DOHH2 (cell line): Measurements from ENCODE around the gene MAGEA11.
"Not testable (repeated sequence)": the region's sequence is repeated elsewhere in the genome, so short reads cannot be mapped to it uniquely, and the experiment has no call there.

ENCODE experiments used
- H3F3A ChIP-seq: fragments of 200-600 bp; sonication (generic), shearing (Covaris generic); 2 replicates; pipeline ENCODE4 v1.6.0; 2016; ENCODE audit warnings: antibody characterized with exemption, mild to moderate bottlenecking; ENCODE audit not compliant: control insufficient read depth, insufficient read depth
- H3K27ac ChIP-seq: fragments of 200-600 bp; sonication (generic); 2 replicates; pipeline ENCODE4 v1.5.1; 2014; ENCODE audit warnings: low read depth, mild to moderate bottlenecking, low read length, moderate library complexity
- H3K27me3 ChIP-seq: fragments of 200-600 bp; sonication (generic); 2 replicates; pipeline ENCODE4 v1.6.1; 2014; ENCODE audit warnings: mild to moderate bottlenecking, low read length, mixed read lengths; ENCODE audit not compliant: control insufficient read depth
- H3K36me3 ChIP-seq: fragments of 200-600 bp; sonication (generic); 2 replicates; pipeline ENCODE4 v1.6.1; 2014; ENCODE audit warnings: mild to moderate bottlenecking, low read length, moderate library complexity, mixed read lengths; ENCODE audit not compliant: control insufficient read depth
- H3K4me1 ChIP-seq: fragments of 200-600 bp; sonication (generic); 2 replicates; pipeline ENCODE4 v1.6.1; 2014; ENCODE audit warnings: mild to moderate bottlenecking, low read length, mixed read lengths; ENCODE audit not compliant: control insufficient read depth
- H3K4me2 ChIP-seq: fragments of 200-600 bp; sonication (generic); 2 replicates; pipeline ENCODE4 v1.6.0; 2014; ENCODE audit warnings: mild to moderate bottlenecking, low read length, moderate library complexity
- H3K4me3 ChIP-seq: fragments of 200-600 bp; sonication (generic); 2 replicates; pipeline ENCODE4 v1.5.1; 2014; ENCODE audit warnings: mild to moderate bottlenecking, low read length, mixed read lengths
- H3K79me2 ChIP-seq: fragments of 200-600 bp; sonication (generic); 2 replicates; pipeline ENCODE4 v1.6.1; 2014; ENCODE audit warnings: mild to moderate bottlenecking, low read length, mixed read lengths; ENCODE audit not compliant: control insufficient read depth
- H3K9me2 ChIP-seq: fragments of 200-600 bp; sonication (generic); replicated peaks from 2 replicates; pipeline ENCODE4 v1.6.1; 2014; ENCODE audit warnings: mild to moderate bottlenecking, low read length, mixed read lengths; ENCODE audit not compliant: control insufficient read depth
- H3K9me3 ChIP-seq: fragments of 200-600 bp; sonication (generic); 2 replicates; pipeline ENCODE4 v1.6.1; 2014; ENCODE audit warnings: antibody characterized with exemption, low read length, mixed read lengths; ENCODE audit not compliant: control insufficient read depth, insufficient read depth
- H4K20me1 ChIP-seq: fragments of 200-600 bp; sonication (generic); 2 replicates; pipeline ENCODE4 v1.6.0; 2014; ENCODE audit warnings: low read depth, mild to moderate bottlenecking, antibody characterized with exemption, low read length, moderate library complexity; ENCODE audit not compliant: control insufficient read depth, insufficient read depth
- CTCF ChIP-seq: fragments of 200-600 bp; sonication (generic); IDR thresholded peaks from one replicate; pipeline ENCODE4 v1.5.1; 2014; ENCODE audit warnings: antibody characterized with exemption, mild to moderate bottlenecking, low read depth, low read length; ENCODE audit not compliant: poor library complexity, severe bottlenecking
- EZH2phosphoT487 ChIP-seq: fragments of 200-600 bp; sonication (generic); IDR thresholded peaks from 2 replicates; pipeline ENCODE4 v1.6.1; 2017; ENCODE audit warnings: borderline replicate concordance, mild to moderate bottlenecking, antibody characterized with exemption, low read length, moderate library complexity, mixed read lengths

The MAGEA11 gene

DNA sequence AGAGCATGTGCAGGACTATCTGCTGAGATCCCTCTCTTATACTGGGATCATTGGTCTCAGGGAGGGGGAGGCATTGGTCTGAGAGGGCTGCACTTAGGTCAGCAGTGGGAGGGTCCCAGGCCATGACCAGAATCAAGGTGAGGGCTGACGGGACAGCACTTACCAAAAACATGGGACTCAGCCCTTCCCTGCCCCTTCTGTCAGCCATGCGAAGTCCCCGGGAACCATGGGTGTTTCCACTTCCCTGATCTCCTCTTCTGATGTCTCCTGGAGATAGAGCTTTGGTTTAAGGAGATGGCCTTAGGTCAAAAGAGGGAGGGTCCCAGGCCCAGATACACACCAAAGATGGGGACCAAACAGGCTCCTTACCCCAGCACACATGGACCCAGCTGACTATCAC lies 49.1 kb downstream of the MAGEA11 start:
- no peaks in the 10 kb centered on the region for H3F3A ChIP-seq
- no peaks in the 10 kb centered on the region for H3K27me3 ChIP-seq
- no peaks in the 10 kb centered on the region for H3K36me3 ChIP-seq
- no peak overlapping the region for H3K27ac ChIP-seq
- H3K4me3 ChIP-seq: no peak overlapping the region
- H3K79me2 ChIP-seq: no peaks in the 10 kb centered on the region
- no peaks in the 10 kb centered on the region for H4K20me1 ChIP-seq
- no peaks in the 10 kb centered on the region for H3K4me1 ChIP-seq
- no peak for TF ChIP-seq CTCF
- TF ChIP-seq EZH2phosphoT487: no peak
- H3K4me2 ChIP-seq: no peak overlapping the region
- no peaks in the 10 kb centered on the region for H3K9me2 ChIP-seq
- H3K9me3 ChIP-seq: no peaks in the 10 kb centered on the region

- not testable (repeated sequence) for H3K4me2 ChIP-seq, H3K4me3 ChIP-seq, H3K9me2 ChIP-seq, H4K20me1 ChIP-seq, H3K9me3 ChIP-seq, H3K36me3 ChIP-seq, H3F3A ChIP-seq, H3K27me3 ChIP-seq, H3K79me2 ChIP-seq, H3K27ac ChIP-seq, H3K4me1 ChIP-seq
Observed at GRCh38 chrX:149761858-149762674, 50.2 kb downstream of the MAGEA11 start.

DNA sequence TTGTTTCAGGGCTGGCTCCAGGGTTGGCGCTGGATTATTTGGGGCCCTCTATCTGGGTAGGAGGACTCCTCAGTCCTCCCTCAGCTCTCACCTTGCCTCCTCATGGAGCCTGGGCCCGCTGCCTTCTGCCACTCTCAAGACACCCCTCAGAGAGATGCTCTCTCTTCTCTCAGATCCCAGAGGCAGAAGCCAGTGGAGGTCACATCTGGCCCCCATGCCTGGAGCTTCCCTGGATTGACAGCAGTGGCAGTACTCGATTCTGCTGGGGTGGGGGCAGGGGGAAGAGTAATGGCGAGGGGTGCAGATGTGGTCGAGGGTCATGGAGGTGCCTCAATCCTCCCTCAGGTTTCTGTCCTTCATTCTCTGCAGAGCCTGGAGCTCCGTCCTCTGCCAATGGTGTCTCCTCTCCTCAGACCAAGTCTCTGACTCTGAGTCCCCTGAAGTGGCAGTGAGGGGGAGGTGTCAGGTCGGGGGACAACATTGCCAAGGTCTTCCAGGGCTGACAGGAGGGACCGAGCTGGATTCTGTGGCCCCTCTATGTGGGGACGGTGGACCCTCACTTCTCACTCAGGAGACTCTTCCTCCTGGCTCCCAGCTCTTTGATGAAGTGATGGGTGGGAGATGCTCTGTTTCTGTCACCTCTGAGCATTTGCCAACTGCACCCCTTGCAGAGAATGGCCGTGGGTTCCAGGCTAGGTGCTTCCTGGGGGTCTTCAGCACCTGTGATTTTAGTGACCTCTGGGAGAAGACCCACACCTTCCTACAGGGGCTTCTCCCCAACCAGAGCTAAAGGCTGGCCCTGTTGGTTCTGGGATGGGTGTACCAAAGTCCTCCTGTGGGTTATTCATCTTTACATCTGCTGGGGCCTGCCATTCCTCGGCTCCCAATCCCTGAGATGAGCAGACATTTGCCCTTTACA lies 51.1 kb downstream of the MAGEA11 start:
- no peaks in the 10 kb centered on the region for H3K27me3 ChIP-seq
- H3K79me2 ChIP-seq: no peaks in the 10 kb centered on the region
- H3K4me3 ChIP-seq: no peak overlapping the region
- no peaks in the 10 kb centered on the region for H3K36me3 ChIP-seq
- TF ChIP-seq EZH2phosphoT487 (no peak), CTCF (no peak)
- no peaks in the 10 kb centered on the region for H3K9me3 ChIP-seq
- H3K9me2 ChIP-seq: no peaks in the 10 kb centered on the region
- H3K4me1 ChIP-seq: no peaks in the 10 kb centered on the region
- H4K20me1 ChIP-seq: no peaks in the 10 kb centered on the region
- no peaks in the 10 kb centered on the region for H3F3A ChIP-seq
- no peak overlapping the region for H3K4me2 ChIP-seq
- no peak overlapping the region for H3K27ac ChIP-seq
